Keratinocyte (primary cell): ENCODE data around the gene PICALM. TPM values are rescaled to one million over a fixed set of nuclear protein-coding genes. Genes with fewer than 3 reads are reported as not detected.

Experiments
- DNase-seq: peaks from one replicate; pipeline ENCODE4 v3.0.0-alpha.2; 2011; ENCODE audit warnings: low read depth, missing footprints, low spot score
- FAIRE-seq: peaks from 2 replicates; lab custom pipeline; 2011; peaks lifted over from hg19 to GRCh38; lab: Jason Lieb, UNC
- H2AFZ ChIP-seq: 2 replicates; pipeline ENCODE4 v1.6.0; 2012; ENCODE audit warnings: low read length, control low read depth, inconsistent platforms; ENCODE audit not compliant: control insufficient read depth
- H3K27ac ChIP-seq: 2 replicates; pipeline ENCODE4 v1.5.1; 2011; ENCODE audit warnings: low read length; ENCODE audit not compliant: control insufficient read depth, insufficient read depth
- H3K27me3 ChIP-seq: 3 replicates; pipeline ENCODE4 v1.6.0; 2011; ENCODE audit warnings: low read length; ENCODE audit not compliant: control insufficient read depth, insufficient read depth; ENCODE audit errors: extremely low read depth
- H3K36me3 ChIP-seq, 2 experiments: 2 replicates in 1 of 2; 3 replicates in 1 of 2; pipeline ENCODE4 v1.5.1; 2011; ENCODE audit warnings: low read length in 2 of 2, mild to moderate bottlenecking in 1 of 2; ENCODE audit not compliant: control insufficient read depth in 2 of 2, insufficient read depth in 2 of 2; ENCODE audit errors: extremely low read depth in 1 of 2
- H3K4me1 ChIP-seq: 3 replicates; pipeline ENCODE4 v1.5.1; 2011; ENCODE audit warnings: low read length; ENCODE audit not compliant: control insufficient read depth, insufficient read depth; ENCODE audit errors: extremely low read depth
- H3K4me2 ChIP-seq: 3 replicates; pipeline ENCODE4 v1.6.0; 2011; ENCODE audit warnings: low read depth, low read length; ENCODE audit not compliant: control insufficient read depth, insufficient read depth; ENCODE audit errors: extremely low read depth
- H3K4me3 ChIP-seq, 3 experiments: fragments of 200-600 bp in 1 of 3; sonication (generic) in 1 of 3; 2 replicates in 2 of 3; 3 replicates in 1 of 3; pipeline ENCODE4 v1.5.1; 2011 to 2016; ENCODE audit warnings: low read length in 3 of 3, mild to moderate bottlenecking in 3 of 3, control low read depth in 2 of 3, inconsistent platforms in 1 of 3, low read depth in 1 of 3, mixed read lengths in 1 of 3, mixed run types in 1 of 3, moderate library complexity in 1 of 3; ENCODE audit not compliant: control insufficient read depth in 2 of 3, insufficient read depth in 2 of 3; ENCODE audit errors: extremely low read depth in 1 of 3
- H3K79me2 ChIP-seq: 2 replicates; pipeline ENCODE4 v1.6.0; 2012; ENCODE audit warnings: low read length; ENCODE audit not compliant: control insufficient read depth, insufficient read depth
- H3K9ac ChIP-seq: 3 replicates; pipeline ENCODE4 v1.6.0; 2011; ENCODE audit warnings: low read length; ENCODE audit not compliant: control insufficient read depth, insufficient read depth; ENCODE audit errors: extremely low read depth
- H3K9me1 ChIP-seq: 3 replicates; pipeline ENCODE4 v1.6.0; 2011; ENCODE audit warnings: low read length; ENCODE audit not compliant: control insufficient read depth, insufficient read depth; ENCODE audit errors: extremely low read depth
- H3K9me3 ChIP-seq: 2 replicates; pipeline ENCODE4 v1.5.1; 2012; ENCODE audit warnings: low read depth, low read length; ENCODE audit not compliant: control insufficient read depth
- H4K20me1 ChIP-seq: 3 replicates; pipeline ENCODE4 v1.6.0; 2011; ENCODE audit warnings: low read length; ENCODE audit not compliant: control insufficient read depth, insufficient read depth; ENCODE audit errors: extremely low read depth
- CTCF ChIP-seq, 3 experiments: IDR thresholded peaks in 1 of 3; conservative IDR thresholded peaks in 1 of 3; optimal IDR thresholded peaks in 1 of 3; 2 replicates in 2 of 3; 3 replicates in 1 of 3; pipeline versions ENCODE3 to v1.5.1; 2011; ENCODE audit warnings: low read length in 3 of 3, mild to moderate bottlenecking in 3 of 3, moderate library complexity in 2 of 3, control low read depth in 1 of 3, inconsistent platforms in 1 of 3; ENCODE audit not compliant: insufficient read depth in 2 of 3; ENCODE audit errors: extremely low read depth in 1 of 3
- EZH2 ChIP-seq: IDR thresholded peaks from one replicate; pipeline ENCODE4 v1.6.1; 2012; ENCODE audit warnings: inconsistent platforms, mild to moderate bottlenecking, low read length, moderate library complexity
- dilution Hi-C: fragments of 300-500 bp; cut with MboI; formaldehyde crosslinking; loops from one replicate; pipeline ENCODE4 v1.7.0; 2020; ENCODE audit warnings: low sequenced_read_pairs; ENCODE audit not compliant: extremely low pct_ligation_motif_present
- polyA plus RNA-seq, 5 experiments: library from polyadenylated mRNA; depleted of rRNA in 3 of 5; stranded (reverse) in 3 of 5; stranded (forward) in 1 of 5; unstranded in 1 of 5; fragments of >200 nt; gene quantifications; 1 replicate in 1 of 5; 2 replicates in 3 of 5; 3 replicates in 1 of 5; pipeline versions ENCODE4 v1.2.1 to v1.2.3, GENCODE V29; 2011 to 2012; ENCODE audit warnings: missing spikeins in 2 of 5, low read depth in 1 of 5, low replicate concordance in 1 of 5

PICALM gene
- polyA plus RNA-seq, 1 donor (not counting 4 experiments of a cell fraction or from before 2014, with no cell fraction given) = 293 TPM

GRCh38 chr11:86103808-86104207 is 34.9 kb upstream of the PICALM start:
- Histone ChIP-seq H3K27me3 (no peaks in the 10 kb centered on the region), H3K27ac (no peak overlapping the region), H3K36me3 (no peaks in the 10 kb centered on the region), H3K79me2 (no peaks in the 10 kb centered on the region), H3K4me3 (no peak overlapping the region), H3K4me2 (no peak overlapping the region), H3K4me1 (peaks cover 13% of the 10 kb centered on the region), H3K9me3 (no peaks in the 10 kb centered on the region), H4K20me1 (no peaks in the 10 kb centered on the region), H3K9ac (no peak overlapping the region), H3K9me1 (no peaks in the 10 kb centered on the region), H2AFZ (no peak overlapping the region)
- DNase-seq (no peak), FAIRE-seq (no peak)
- no peak for TF ChIP-seq EZH2
- dilution Hi-C loops = no loop called here

GRCh38 chr11:86101941-86102407 is 33.1 kb upstream of the PICALM start:
- H3K27me3 ChIP-seq = no peaks in the 10 kb centered on the region
- no peaks in the 10 kb centered on the region for H3K79me2 ChIP-seq
- no peak overlapping the region for H3K9ac ChIP-seq
- no peak overlapping the region for H3K27ac ChIP-seq
- no peaks in the 10 kb centered on the region for H4K20me1 ChIP-seq
- H3K36me3 ChIP-seq = no peaks in the 10 kb centered on the region
- TF ChIP-seq CTCF (optimal IDR thresholded peaks at IDR 0.05 in 1 of 3, IDR thresholded peaks at IDR 0.05 in 1 of 3, conservative IDR thresholded peaks at IDR 0.05 in 1 of 3; ENCODE audit: extremely low read depth in 1 of 3, insufficient read depth in 2 of 3, low read length in 3 of 3) (no peak), EZH2 (no peak)
- H3K9me3 ChIP-seq = no peaks in the 10 kb centered on the region
- no peaks in the 10 kb centered on the region for H3K9me1 ChIP-seq
- H3K4me2 ChIP-seq = no peak overlapping the region
- H3K4me1 ChIP-seq = peaks cover 13% of the 10 kb centered on the region
- no peak overlapping the region for H3K4me3 ChIP-seq
- dilution Hi-C loops = no loop called here
- FAIRE-seq = no peak
- no peak for DNase-seq
- H2AFZ ChIP-seq = no peak overlapping the region

GRCh38 chr11:86101493-86101892 is 32.6 kb upstream of the PICALM start:
- no peak for FAIRE-seq
- no peak overlapping the region for H2AFZ ChIP-seq
- DNase-seq = no peak
- no peaks in the 10 kb centered on the region for H3K27me3 ChIP-seq
- TF ChIP-seq EZH2 (no peak), CTCF (optimal IDR thresholded peaks at IDR 0.05 in 1 of 3, IDR thresholded peaks at IDR 0.05 in 1 of 3, conservative IDR thresholded peaks at IDR 0.05 in 1 of 3; ENCODE audit: extremely low read depth in 1 of 3, insufficient read depth in 2 of 3, low read length in 3 of 3) (no peak)
- no peaks in the 10 kb centered on the region for H3K79me2 ChIP-seq
- no peaks in the 10 kb centered on the region for H3K9me1 ChIP-seq
- no peaks in the 10 kb centered on the region for H4K20me1 ChIP-seq
- dilution Hi-C loops = no loop called here
- peaks cover 13% of the 10 kb centered on the region for H3K4me1 ChIP-seq
- no peaks in the 10 kb centered on the region for H3K36me3 ChIP-seq
- H3K9me3 ChIP-seq = no peaks in the 10 kb centered on the region
- H3K4me3 ChIP-seq = no peak overlapping the region
- H3K4me2 ChIP-seq = no peak overlapping the region
- no peak overlapping the region for H3K9ac ChIP-seq
- no peak overlapping the region for H3K27ac ChIP-seq
